HG02943 (cell line): Measurements from ENCODE around the gene RBM33.

ENCODE experiments used
- ATAC-seq: cut with Tn5 transposase; IDR thresholded peaks from one replicate; pipeline ENCODE4 v1.9.1; 2021; ENCODE audit warnings: mild to moderate bottlenecking, low read depth, moderate library complexity; ENCODE audit not compliant: unreplicated experiment

The RBM33 gene

GRCh38 chr7:155791836-155792235 is 147.4 kb downstream of the RBM33 start:
- ATAC-seq: no peak

GRCh38 chr7:155792315-155792960 is 148.0 kb downstream of the RBM33 start:
- no peak for ATAC-seq

- ATAC-seq: no peak
Observed at GRCh38 chr7:155792999-155793560, 148.6 kb downstream of the RBM33 start.

GRCh38 chr7:155793720-155794119 is 149.3 kb downstream of the RBM33 start:
- ATAC-seq: no peak

- no peak for ATAC-seq
Observed at GRCh38 chr7:155794196-155794595, 149.7 kb downstream of the RBM33 start.

GRCh38 chr7:155795401-155795800 is 150.9 kb downstream of the RBM33 start:
- ATAC-seq: no peak

- ATAC-seq: no peak
Observed at GRCh38 chr7:155795951-155796350, 151.5 kb downstream of the RBM33 start.

- ATAC-seq: no peak
Observed at GRCh38 chr7:155796381-155797261, 152.2 kb downstream of the RBM33 start.

GRCh38 chr7:155797262-155798250 is 153.1 kb downstream of the RBM33 start:
- no peak for ATAC-seq

GRCh38 chr7:155798673-155799439 is 154.4 kb downstream of the RBM33 start:
- ATAC-seq: no peak

GRCh38 chr7:155799514-155799913 is 155.1 kb downstream of the RBM33 start:
- ATAC-seq: no peak

GRCh38 chr7:155800301-155800700 is 155.8 kb downstream of the RBM33 start:
- no peak for ATAC-seq

GRCh38 chr7:155800741-155801267 is 156.3 kb downstream of the RBM33 start:
- ATAC-seq: no peak

- no peak for ATAC-seq
Observed at GRCh38 chr7:155802291-155802690, 157.8 kb downstream of the RBM33 start.

GRCh38 chr7:155802906-155803417 is 158.5 kb downstream of the RBM33 start:
- no peak for ATAC-seq

- no peak for ATAC-seq
Observed at GRCh38 chr7:155803418-155804376, 159.2 kb downstream of the RBM33 start.

- ATAC-seq: no peak
Observed at GRCh38 chr7:155804431-155804831, 160.0 kb downstream of the RBM33 start.
